Measurements from ENCODE around the gene BSN.
"Not testable (repeated sequence)": the region's sequence is repeated elsewhere in the genome, so short reads cannot be mapped to it uniquely, and the experiment has no call there.

GRCh38 chr3:49585261-49585755 lies 31.0 kb downstream of the BSN start:
- TF ChIP-seq CTCF (IDR thresholded peaks at IDR 0.05; ENCODE audit: borderline replicate concordance, extremely low read depth, low read length, poor library complexity, severe bottlenecking); EZH2 (IDR thresholded peaks at IDR 0.05; ENCODE audit: borderline replicate concordance, low read depth, low read length, severe bottlenecking): not testable (repeated sequence)

Data from DND-41 (cell line).